Neural cell (in vitro differentiated cells): ENCODE data around the gene NUBPL. TPM values are rescaled to one million over a fixed set of nuclear protein-coding genes. Genes with fewer than 3 reads are reported as not detected.

Source experiments
- H2AFZ ChIP-seq: fragments of 200-600, 300-800 bp; sonication (generic), shearing (Covaris generic); 2 replicates; pipeline ENCODE4 v1.6.0; 2014; ENCODE audit warnings: low read depth, mild to moderate bottlenecking, antibody characterized with exemption, low read length, moderate library complexity
- H3F3A ChIP-seq: fragments of 200-600 bp; shearing (Covaris generic); 2 replicates; pipeline ENCODE4 v1.6.1; 2016; ENCODE audit warnings: mild to moderate bottlenecking, moderate library complexity, mixed read lengths, antibody characterized with exemption, low read length; ENCODE audit not compliant: insufficient read depth, poor library complexity, severe bottlenecking
- H3K27ac ChIP-seq: fragments of 200-600, 300-800 bp; sonication (generic), shearing (Covaris generic); 2 replicates; pipeline ENCODE4 v1.5.1; 2014; ENCODE audit warnings: mild to moderate bottlenecking, low read length, moderate library complexity
- H3K27me3 ChIP-seq: fragments of 300-800, 200-600 bp; sonication (generic), shearing (Covaris generic); 2 replicates; pipeline ENCODE4 v1.6.0; 2014; ENCODE audit warnings: mild to moderate bottlenecking, low read depth, low read length, moderate library complexity; ENCODE audit not compliant: insufficient read depth
- H3K36me3 ChIP-seq: fragments of 300-800, 200-600 bp; sonication (generic), shearing (Covaris generic); 2 replicates; pipeline ENCODE4 v1.5.1; 2014; ENCODE audit warnings: mild to moderate bottlenecking, antibody characterized with exemption, low read length, moderate library complexity; ENCODE audit not compliant: insufficient read depth
- H3K4me2 ChIP-seq: fragments of 300-800, 200-600 bp; sonication (generic), shearing (Covaris generic); 2 replicates; pipeline ENCODE4 v1.6.0; 2014; ENCODE audit warnings: mild to moderate bottlenecking, low read length
- H3K4me3 ChIP-seq: fragments of 300-800, 200-600 bp; sonication (generic), shearing (Covaris generic); 2 replicates; pipeline ENCODE4 v1.5.1; 2014; ENCODE audit warnings: mild to moderate bottlenecking, low read length, moderate library complexity
- H3K79me2 ChIP-seq: fragments of 200-600 bp; shearing (Covaris generic); replicated peaks from 2 replicates; pipeline ENCODE4 v1.6.0; 2014; ENCODE audit warnings: mild to moderate bottlenecking, low read length, moderate library complexity; ENCODE audit not compliant: insufficient read depth
- H3K9ac ChIP-seq: fragments of 300-800, 200-600 bp; sonication (generic), shearing (Covaris generic); 2 replicates; pipeline ENCODE4 v1.6.1; 2016; ENCODE audit warnings: mild to moderate bottlenecking, low read length, mixed read lengths
- H3K9me2 ChIP-seq: fragments of 200-600 bp; shearing (Covaris generic); 2 replicates; pipeline ENCODE4 v1.6.1; 2016; ENCODE audit warnings: mild to moderate bottlenecking, low read length, mixed read lengths; ENCODE audit not compliant: insufficient read depth
- H3K9me3 ChIP-seq: fragments of 200-600, 300-800 bp; sonication (generic), shearing (Covaris generic); 2 replicates; pipeline ENCODE4 v1.6.1; 2016; ENCODE audit warnings: mild to moderate bottlenecking, mixed run types, low read length, moderate library complexity, mixed read lengths
- H4K20me1 ChIP-seq: fragments of 200-600 bp; shearing (Covaris generic); 2 replicates; pipeline ENCODE4 v1.6.1; 2016; ENCODE audit warnings: mild to moderate bottlenecking, mixed run types; ENCODE audit not compliant: insufficient read depth
- EP300 ChIP-seq: fragments of 450-650 bp; conservative IDR thresholded peaks from 2 replicates; pipeline ENCODE4 v1.6.1; 2014; ENCODE audit warnings: antibody characterized with exemption, mild to moderate bottlenecking, moderate library complexity; ENCODE audit not compliant: poor library complexity, severe bottlenecking
- EZH2 ChIP-seq: fragments of 200-600, 300-800 bp; shearing (Covaris generic), sonication (generic); IDR thresholded peaks from 2 replicates; pipeline ENCODE4 v1.6.1; 2014; ENCODE audit warnings: antibody characterized with exemption, low read length, borderline replicate concordance, mild to moderate bottlenecking; ENCODE audit not compliant: insufficient read depth, poor library complexity, severe bottlenecking
- MXI1 ChIP-seq: fragments of 450-650 bp; conservative IDR thresholded peaks from 2 replicates; pipeline ENCODE4 v1.6.1; 2014; ENCODE audit warnings: antibody characterized with exemption, mild to moderate bottlenecking; ENCODE audit not compliant: poor library complexity, severe bottlenecking
- POLR2AphosphoS5 ChIP-seq: IDR thresholded peaks from 2 replicates; pipeline ENCODE4 v1.6.1; 2012
- RAD21 ChIP-seq: fragments of 450-650 bp; conservative IDR thresholded peaks from 2 replicates; pipeline ENCODE4 v1.6.1; 2014; ENCODE audit warnings: antibody characterized with exemption, mild to moderate bottlenecking, moderate library complexity
- SMC3 ChIP-seq: fragments of 450-650 bp; conservative IDR thresholded peaks from 2 replicates; pipeline ENCODE4 v1.6.1; 2014; ENCODE audit warnings: antibody characterized with exemption, mild to moderate bottlenecking, moderate library complexity; ENCODE audit not compliant: poor library complexity
- TAF1 ChIP-seq: IDR thresholded peaks from 2 replicates; pipeline ENCODE4 v1.6.1; 2012; ENCODE audit warnings: low read depth
- polyA plus RNA-seq: library from polyadenylated mRNA; depleted of rRNA; stranded (reverse); fragments of >200 nt; gene quantifications from 2 replicates; pipeline ENCODE4 v1.2.3, GENCODE V29; 2014
- TF ChIP-seq, protein P1 (sequence below): fragments of 450-650 bp; IDR thresholded peaks from 2 replicates; pipeline ENCODE4 v1.5.1; 2014; ENCODE audit warnings: antibody characterized with exemption, mild to moderate bottlenecking, moderate library complexity; ENCODE audit not compliant: poor library complexity, severe bottlenecking
- TF ChIP-seq, protein P2 (sequence below): IDR thresholded peaks from 2 replicates; pipeline ENCODE4 v1.6.1; 2012; ENCODE audit warnings: borderline replicate concordance

Gene NUBPL
- polyA plus RNA-seq, 1 donor from 2014 or later: 3.1 TPM

DNA sequence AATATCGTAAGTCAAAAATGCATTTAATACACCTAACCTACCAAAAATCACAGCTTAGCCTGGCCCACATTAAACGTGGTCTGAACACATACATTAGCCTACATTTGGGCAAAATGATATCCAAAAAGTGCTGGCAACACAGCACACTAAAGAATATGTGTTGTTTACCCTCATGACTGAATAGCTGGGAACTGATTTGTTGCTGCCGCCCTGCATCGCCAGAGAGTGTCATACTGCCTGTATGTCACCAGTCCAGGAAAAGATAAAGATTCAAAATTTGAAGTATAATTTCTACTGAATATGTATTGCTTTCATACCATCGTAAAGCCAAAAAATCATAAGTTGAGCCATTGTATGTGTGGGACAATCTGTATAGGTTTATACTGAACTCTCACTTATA is 157.8 kb downstream of the NUBPL start:
- no peaks in the 10 kb centered on the region for H3K9me3 ChIP-seq
- no peaks in the 10 kb centered on the region for H3K36me3 ChIP-seq
- H3K79me2 ChIP-seq: no peaks in the 10 kb centered on the region
- TF ChIP-seq SMC3: no peak
- no peak for TF ChIP-seq TAF1
- TF ChIP-seq EP300: no peak
- TF ChIP-seq, protein P1, sequence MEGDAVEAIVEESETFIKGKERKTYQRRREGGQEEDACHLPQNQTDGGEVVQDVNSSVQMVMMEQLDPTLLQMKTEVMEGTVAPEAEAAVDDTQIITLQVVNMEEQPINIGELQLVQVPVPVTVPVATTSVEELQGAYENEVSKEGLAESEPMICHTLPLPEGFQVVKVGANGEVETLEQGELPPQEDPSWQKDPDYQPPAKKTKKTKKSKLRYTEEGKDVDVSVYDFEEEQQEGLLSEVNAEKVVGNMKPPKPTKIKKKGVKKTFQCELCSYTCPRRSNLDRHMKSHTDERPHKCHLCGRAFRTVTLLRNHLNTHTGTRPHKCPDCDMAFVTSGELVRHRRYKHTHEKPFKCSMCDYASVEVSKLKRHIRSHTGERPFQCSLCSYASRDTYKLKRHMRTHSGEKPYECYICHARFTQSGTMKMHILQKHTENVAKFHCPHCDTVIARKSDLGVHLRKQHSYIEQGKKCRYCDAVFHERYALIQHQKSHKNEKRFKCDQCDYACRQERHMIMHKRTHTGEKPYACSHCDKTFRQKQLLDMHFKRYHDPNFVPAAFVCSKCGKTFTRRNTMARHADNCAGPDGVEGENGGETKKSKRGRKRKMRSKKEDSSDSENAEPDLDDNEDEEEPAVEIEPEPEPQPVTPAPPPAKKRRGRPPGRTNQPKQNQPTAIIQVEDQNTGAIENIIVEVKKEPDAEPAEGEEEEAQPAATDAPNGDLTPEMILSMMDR: no peak
- TF ChIP-seq, protein P2, sequence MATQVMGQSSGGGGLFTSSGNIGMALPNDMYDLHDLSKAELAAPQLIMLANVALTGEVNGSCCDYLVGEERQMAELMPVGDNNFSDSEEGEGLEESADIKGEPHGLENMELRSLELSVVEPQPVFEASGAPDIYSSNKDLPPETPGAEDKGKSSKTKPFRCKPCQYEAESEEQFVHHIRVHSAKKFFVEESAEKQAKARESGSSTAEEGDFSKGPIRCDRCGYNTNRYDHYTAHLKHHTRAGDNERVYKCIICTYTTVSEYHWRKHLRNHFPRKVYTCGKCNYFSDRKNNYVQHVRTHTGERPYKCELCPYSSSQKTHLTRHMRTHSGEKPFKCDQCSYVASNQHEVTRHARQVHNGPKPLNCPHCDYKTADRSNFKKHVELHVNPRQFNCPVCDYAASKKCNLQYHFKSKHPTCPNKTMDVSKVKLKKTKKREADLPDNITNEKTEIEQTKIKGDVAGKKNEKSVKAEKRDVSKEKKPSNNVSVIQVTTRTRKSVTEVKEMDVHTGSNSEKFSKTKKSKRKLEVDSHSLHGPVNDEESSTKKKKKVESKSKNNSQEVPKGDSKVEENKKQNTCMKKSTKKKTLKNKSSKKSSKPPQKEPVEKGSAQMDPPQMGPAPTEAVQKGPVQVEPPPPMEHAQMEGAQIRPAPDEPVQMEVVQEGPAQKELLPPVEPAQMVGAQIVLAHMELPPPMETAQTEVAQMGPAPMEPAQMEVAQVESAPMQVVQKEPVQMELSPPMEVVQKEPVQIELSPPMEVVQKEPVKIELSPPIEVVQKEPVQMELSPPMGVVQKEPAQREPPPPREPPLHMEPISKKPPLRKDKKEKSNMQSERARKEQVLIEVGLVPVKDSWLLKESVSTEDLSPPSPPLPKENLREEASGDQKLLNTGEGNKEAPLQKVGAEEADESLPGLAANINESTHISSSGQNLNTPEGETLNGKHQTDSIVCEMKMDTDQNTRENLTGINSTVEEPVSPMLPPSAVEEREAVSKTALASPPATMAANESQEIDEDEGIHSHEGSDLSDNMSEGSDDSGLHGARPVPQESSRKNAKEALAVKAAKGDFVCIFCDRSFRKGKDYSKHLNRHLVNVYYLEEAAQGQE: no peak
- no peak for TF ChIP-seq MXI1
- no peak for TF ChIP-seq EZH2
- no peak for TF ChIP-seq POLR2AphosphoS5
- no peak for TF ChIP-seq RAD21
- no peak overlapping the region for H3K27ac ChIP-seq
- no peaks in the 10 kb centered on the region for H4K20me1 ChIP-seq
- H3K9ac ChIP-seq: no peak overlapping the region
- H3F3A ChIP-seq: no peaks in the 10 kb centered on the region
- H3K4me3 ChIP-seq: no peak overlapping the region
- no peak overlapping the region for H3K4me2 ChIP-seq
- H2AFZ ChIP-seq: no peak overlapping the region
- H3K27me3 ChIP-seq: no peaks in the 10 kb centered on the region
- no peaks in the 10 kb centered on the region for H3K9me2 ChIP-seq

DNA sequence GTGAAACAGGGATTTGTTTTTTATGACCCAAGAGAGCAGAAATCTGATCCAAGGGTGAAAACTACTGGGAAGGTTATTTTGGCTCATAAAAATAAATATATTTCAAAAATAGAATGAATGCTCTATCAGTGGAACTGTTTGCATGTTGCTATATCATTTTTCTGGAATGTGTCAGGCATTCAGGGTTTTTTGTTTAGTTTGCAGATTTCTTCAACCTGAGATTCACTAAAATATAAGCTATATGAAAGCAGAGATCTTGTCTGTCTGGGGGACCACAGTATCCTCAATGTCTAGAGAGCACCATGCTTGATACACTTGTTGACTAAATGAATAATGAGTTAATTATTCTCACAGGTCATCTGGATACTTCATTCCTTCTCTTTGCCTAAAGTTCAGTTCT is 165.1 kb downstream of the NUBPL start:
- Histone ChIP-seq H3K4me2 (no peak overlapping the region), H3K36me3 (no peaks in the 10 kb centered on the region), H3K27ac (no peak overlapping the region), H2AFZ (no peak overlapping the region), H3K4me3 (no peak overlapping the region), H3K9ac (no peak overlapping the region), H3K79me2 (no peaks in the 10 kb centered on the region), H3K9me3 (no peaks in the 10 kb centered on the region), H3K27me3 (no peaks in the 10 kb centered on the region), H4K20me1 (no peaks in the 10 kb centered on the region), H3F3A (no peaks in the 10 kb centered on the region), H3K9me2 (no peaks in the 10 kb centered on the region)
- TF ChIP-seq SMC3: no peak
- no peak for TF ChIP-seq TAF1
- no peak for TF ChIP-seq MXI1
- no peak for TF ChIP-seq EP300
- TF ChIP-seq, protein P1: no peak
